Amygdala (tissue), 56 donors: Measurements from ENCODE around the gene LRFN5.
A peak's percentile ranks its signal among the peaks of the same experiment; 100 is the strongest.

Source experiments
- DNase-seq, 56 donors: peaks; one replicate each; lab custom pipeline; 2025; lab: John Stamatoyannopoulos, UW

LRFN5 gene

DNA sequence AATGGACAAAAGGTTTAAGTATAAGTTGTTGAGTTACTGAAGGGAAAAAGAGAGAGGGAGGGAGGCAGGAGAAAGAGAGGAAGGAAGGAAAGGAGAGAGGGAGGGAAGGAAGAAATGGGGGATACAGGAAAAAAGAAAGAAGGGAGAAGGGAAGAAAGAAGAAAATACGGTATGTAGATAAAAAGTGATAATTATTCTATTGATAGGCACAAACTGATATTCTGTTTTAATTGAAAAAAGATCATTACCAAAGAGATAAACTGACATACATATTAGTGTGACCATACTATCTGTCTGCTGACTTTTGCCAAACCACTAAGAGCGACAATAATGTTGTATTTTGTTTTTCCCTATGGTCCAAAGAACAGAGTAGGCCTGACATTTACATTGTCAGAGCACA, 154.5 kb downstream of the LRFN5 start:
- DNase-seq, result no peak

- peak in 1 of 56 donors; percentile 1 for DNase-seq
Observed at GRCh38 chr14:41766772-41767171, 160.1 kb downstream of the LRFN5 start.

DNA sequence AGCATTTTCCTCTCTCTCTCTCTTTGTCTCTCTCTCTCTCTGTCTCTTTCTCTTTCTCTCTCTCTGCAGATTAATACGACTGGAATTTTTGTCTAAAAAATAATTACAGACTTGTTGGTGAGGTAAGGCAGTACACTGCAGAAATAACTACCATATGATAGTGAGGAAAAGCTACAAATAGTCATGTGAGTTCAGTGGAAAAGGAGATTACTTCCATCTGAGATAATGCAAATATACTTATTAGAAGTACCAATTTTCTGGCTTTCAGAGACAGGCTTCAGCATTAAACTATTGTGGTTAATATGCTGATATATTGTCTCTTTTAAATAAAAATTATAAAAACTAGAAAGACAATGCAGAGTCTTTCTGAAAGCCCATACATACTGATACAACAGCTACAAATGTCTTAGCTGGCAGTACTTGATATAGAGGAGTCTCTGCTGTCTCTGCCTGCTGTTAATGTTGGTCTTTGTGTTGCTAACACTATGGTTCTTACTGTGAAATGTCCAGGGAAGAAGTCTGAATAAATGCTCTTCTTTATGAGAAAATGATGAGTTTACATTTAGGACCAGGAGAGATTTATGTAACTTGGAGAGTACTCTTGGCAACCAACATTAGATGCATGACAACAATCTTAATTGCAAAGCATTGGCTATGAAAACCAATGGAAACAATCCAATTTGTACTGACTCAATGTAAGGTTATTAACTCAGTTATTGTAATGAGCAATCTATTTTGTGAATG, 167.0 kb downstream of the LRFN5 start:
- no peak for DNase-seq

DNA sequence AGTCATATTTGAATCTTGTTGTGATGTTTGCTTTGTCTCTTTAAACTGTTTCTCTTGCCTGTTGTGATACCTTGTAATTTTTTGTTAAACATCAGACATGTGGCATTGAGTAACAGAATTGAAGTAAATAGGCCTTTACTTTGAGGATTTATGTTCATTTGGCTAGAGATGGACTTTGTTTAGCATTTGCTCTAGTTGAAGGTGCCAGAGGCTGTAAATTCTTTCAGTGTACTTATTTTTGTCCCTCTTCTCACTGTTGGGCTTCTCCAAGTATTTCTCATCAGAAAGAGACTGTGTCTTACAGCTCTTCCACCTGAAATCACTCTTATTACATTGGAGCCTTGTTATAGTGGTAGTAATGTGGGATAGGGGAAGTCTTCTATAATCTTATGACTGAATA, 175.8 kb downstream of the LRFN5 start:
- DNase-seq, result no peak

- no peak for DNase-seq
Observed at GRCh38 chr14:41783403-41783802, 176.7 kb downstream of the LRFN5 start.

- DNase-seq, result no peak
Observed at GRCh38 chr14:41785696-41786095, 179.0 kb downstream of the LRFN5 start.

GRCh38 chr14:41799817-41800216, 193.1 kb downstream of the LRFN5 start:
- DNase-seq, result no peak

GRCh38 chr14:41805633-41806032, 199.0 kb downstream of the LRFN5 start:
- DNase-seq, result no peak

DNA sequence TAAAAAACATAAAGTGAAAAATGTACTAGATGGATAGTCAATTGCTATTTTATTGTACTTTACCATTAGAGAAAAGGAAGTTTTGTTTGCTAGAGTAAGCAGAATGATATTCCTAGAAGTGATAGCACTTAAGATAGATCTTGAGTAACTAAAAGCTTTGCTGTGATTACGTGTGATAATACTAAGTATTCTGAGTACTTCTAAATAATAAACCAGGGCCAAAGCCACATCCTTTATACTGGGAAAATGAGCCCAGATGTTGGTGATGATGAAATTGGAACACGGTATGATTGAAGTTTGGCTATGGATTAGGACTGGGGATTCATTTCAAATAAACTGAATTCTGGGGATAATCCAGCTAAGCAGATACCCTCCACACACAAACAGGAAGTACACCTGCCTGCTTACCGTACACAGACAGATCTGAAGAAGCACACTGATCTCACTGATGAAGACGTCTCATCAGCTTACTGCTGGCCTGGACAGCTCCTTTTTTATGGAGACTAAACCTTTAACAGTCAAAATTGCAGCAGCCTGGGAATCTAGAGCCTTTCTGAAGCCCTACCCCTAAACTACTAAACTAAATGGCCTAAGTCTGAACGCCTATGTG, 199.8 kb downstream of the LRFN5 start:
- no peak for DNase-seq

- no peak for DNase-seq
Observed at GRCh38 chr14:41810362-41810761, 203.7 kb downstream of the LRFN5 start.

DNA sequence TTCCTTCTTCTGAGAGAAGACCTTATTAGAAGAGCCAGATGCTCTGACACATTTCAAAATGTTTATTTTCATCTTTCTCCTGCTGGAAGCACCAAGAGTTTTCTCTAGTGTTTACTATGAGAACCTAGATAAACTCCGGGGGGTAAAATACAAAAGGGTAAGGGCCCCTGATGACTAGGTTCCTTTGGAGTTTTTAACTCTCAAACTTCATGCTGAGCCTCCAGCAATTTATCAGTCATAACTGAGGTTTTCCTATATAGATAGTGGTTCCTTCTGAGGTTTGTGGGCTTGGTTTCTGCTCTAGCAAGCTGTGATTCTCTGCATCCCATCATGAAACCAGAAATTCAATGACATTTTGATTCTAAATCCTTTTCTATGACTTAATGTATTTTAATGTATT, 210.9 kb downstream of the LRFN5 start:
- no peak for DNase-seq

- no peak for DNase-seq
Observed at GRCh38 chr14:41824441-41824840, 217.8 kb downstream of the LRFN5 start.

DNA sequence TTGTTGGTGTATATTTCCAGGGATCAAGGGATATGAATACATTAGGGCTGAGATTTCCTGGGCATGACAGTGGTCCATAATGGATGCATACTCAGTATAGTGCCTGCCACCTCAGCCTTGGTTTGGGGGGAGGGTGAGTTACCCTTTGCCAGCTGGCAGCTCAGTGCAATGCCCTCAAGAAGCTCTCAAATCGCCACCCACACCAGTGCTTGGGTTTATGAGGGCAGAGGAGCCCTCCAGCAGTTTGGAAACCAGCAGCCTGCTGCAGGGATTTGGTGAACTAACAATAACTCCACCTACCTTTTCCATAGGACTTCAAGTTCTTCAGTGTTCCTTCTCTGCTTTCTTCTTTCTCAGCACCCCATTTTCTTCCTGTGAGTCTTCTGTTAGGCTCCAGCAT, 218.9 kb downstream of the LRFN5 start:
- no peak for DNase-seq

DNA sequence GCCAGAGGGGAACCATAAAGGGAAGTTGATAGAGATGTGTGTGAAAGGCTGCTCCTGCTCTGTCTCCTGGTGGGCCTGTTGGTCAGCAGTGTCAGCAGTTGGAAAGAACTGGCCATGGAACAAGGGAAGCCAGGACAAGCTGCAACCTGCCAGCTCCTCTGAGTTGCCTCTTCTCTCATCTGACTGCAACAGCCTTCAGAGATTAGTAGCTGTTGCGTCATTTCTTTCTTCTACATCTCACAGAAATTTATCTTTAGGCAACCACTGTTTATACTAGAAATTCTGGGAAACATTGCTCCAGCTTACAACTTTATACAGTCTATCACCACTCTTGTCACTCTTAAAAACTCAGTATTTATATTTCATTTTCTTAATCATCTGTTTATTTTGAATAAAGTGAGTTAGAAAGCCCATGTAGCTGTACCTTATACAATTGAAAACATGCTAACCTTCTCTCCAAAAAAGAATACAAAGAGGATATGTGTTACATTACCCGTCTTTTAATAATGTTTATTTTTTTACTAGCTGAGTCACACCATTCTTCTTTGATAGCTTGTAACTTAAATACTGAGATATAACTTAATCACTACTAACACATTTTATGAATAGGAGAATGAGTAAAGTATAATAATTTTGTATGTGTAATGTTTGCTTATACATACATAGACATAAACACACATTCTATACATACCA, 224.2 kb downstream of the LRFN5 start:
- DNase-seq, result no peak

- DNase-seq, result no peak
Observed at GRCh38 chr14:41839661-41840060, 233.0 kb downstream of the LRFN5 start.

DNA sequence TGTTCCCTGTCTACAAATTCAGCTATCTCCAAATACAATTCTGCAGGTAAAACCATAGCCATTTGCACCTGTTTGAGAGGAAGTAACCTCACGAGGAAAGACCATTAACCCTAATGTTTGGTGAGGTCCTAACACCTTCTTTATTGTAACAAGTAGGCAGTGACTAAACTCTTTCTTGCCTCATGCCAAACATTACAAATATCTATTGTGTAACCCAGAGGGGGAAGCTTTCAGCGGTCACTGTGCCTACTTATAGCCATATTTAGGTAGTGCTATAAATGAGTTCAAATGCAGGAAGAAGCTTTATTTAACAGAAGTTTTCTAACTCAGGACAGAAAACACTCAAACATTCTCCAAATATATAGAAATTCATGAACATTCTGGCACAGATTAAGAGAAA, 252.7 kb downstream of the LRFN5 start:
- no peak for DNase-seq

- DNase-seq, result no peak
Observed at GRCh38 chr14:41860586-41860985, 253.9 kb downstream of the LRFN5 start.

DNA sequence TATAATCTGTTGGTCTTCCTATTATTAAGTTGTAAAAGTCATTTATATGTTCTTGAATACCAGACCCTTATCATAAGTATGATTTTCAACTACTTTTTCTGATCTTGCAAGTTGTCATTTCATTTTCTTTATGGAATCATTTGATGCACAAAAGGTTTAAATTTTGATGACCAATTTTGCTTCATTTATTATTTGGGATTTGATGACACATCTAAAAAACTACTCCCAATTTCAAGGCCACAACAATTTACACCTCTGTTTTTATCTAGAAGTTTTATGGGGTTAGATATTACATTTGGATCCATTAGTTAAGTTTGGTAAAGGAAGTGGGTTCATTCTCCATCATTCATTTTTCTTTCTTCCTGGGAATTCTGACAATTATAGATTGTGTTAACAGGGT, 259.2 kb downstream of the LRFN5 start:
- DNase-seq, result no peak

GRCh38 chr14:41868396-41868795, 261.7 kb downstream of the LRFN5 start:
- DNase-seq, result no peak

GRCh38 chr14:41872931-41873685, 266.4 kb downstream of the LRFN5 start:
- DNase-seq, result peak in 2 of 56 donors; percentile 0 to 1

- DNase-seq, result no peak
Observed at GRCh38 chr14:41873686-41874317, 267.1 kb downstream of the LRFN5 start.
